NCI-H345 (cell line): ENCODE data around the gene CLK2.
A peak's percentile ranks its signal among the peaks of the same experiment; 100 is the strongest.
"Not testable (repeated sequence)": the region's sequence is repeated elsewhere in the genome, so short reads cannot be mapped to it uniquely, and the experiment has no call there.

Source experiments
- DNase-seq: peaks from one replicate; lab custom pipeline; 2025; lab: John Stamatoyannopoulos, UW

The CLK2 gene

DNA sequence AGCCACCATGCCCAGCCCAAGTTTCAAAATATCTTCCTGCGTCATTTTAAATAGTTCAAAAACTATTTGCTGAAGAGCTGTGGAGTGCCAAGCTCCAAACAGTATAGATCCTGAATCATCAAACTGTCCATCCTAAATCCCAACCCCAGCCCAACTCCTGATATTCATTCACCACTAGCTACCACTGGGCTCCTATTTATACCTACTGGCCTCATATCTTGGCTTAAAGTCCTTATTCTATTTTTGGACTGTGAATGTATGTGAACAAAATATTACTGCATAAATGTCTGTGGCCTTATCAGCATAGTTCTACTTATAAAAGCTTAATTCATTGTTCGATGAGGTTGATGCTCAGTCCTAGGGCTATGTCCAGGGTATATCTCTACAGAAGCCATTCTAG is 5.9 kb downstream of the CLK2 start:
- no peak for DNase-seq

DNA sequence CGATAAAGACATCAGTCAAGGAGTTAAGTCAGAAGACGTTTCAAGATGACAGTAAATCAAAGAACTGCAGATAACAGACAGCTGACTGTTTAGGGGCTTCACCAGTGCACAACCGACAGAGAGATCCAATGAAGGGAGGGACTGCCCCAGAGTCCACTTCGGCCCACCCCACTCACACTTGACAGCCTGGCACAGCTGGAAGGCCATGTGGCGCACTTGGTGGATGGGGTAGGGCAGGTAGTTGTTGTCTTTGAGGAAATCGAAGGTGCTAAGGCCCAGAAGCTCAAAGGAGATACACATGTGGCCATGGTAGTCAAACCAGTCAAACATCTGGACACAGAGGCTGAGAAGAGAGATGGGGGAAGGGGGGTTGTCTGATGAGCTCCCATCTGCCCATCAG is 6.8 kb downstream of the CLK2 start:
- DNase-seq: no peak

DNA sequence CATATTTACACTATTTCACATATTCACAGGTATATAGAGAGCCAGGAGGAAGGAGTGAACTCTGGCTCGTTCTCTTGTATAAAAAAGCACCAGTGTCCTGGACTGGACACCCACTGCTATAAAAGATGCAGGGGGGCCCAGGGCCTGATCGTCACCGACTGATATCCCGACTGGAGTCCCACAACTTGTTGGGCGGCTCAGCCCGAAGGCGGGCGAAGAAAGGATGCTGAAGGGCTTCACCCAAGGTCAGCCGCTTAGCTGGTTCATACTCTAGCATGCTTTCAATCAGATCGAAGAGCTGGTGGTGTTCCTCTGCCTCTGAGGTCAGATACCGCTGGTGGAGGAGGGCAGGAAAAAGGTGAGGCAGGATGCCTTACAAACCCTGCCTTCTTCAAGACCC is 10.2 kb downstream of the CLK2 start:
- DNase-seq: no peak

DNA sequence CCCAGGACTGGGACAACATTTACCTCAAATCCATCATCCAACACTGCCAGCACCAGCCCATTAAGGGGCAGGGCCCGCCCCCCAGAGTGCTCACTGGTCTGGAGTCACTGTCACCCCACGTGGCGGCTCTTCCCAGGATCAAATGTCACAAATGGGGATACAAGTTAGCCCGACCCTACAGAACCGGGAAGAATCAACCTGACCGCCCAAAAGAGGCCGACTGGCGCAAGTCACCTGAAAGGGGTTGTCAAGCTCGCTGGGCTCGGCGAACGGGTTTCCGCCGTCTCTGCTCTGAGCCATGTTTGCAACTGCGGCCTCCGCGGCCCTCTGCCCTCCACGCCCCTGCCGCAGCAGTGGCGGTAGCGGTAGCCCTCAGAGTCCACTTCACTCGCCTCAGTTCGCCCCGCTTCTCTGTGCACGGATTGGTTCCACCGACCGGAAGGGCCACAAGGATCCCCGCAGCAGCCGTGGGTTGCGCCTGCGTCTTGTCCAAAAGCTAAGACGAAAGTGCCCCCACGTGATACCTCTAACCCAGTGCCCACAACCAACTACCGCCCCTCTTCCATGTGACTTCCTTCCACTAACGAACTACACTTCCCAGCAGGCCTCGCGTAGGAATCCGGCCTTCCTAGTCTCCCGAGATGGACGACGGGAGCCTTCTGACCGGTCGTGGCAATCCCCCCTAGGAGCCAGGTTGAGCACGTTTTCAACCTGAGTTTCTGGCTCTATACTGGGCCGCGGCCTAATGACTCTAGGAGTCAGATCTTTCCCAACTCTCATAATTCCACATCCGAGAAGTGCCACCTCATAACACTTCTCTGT is 11.2 kb downstream of the CLK2 start, which contains the start of gene SCAMP3:
SCAMP3 (minus strand) TSS at position 509 of the 822 bp plus-strand sequence; CDS start at position 300, 209 bp downstream.
- peak; percentile 100 for DNase-seq

DNA sequence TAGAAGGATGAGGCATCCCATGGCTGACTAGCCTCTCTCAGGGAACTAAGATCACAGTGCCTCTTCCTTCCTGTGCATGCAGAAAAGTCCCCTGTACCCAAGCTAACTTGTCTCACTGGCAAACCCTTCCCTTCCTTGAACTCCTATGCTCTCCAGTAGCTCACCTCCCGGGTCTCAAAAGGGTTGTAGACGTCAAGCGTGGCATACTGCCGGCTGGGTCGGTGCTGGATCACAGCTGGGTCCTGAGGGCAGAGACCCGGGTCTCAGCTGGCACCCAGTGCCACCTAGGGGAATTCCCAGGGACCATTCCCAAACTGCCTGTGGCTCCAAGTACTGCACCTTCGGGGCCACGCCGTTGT is 11.8 kb downstream of the CLK2 start:
- DNase-seq: no peak

DNA sequence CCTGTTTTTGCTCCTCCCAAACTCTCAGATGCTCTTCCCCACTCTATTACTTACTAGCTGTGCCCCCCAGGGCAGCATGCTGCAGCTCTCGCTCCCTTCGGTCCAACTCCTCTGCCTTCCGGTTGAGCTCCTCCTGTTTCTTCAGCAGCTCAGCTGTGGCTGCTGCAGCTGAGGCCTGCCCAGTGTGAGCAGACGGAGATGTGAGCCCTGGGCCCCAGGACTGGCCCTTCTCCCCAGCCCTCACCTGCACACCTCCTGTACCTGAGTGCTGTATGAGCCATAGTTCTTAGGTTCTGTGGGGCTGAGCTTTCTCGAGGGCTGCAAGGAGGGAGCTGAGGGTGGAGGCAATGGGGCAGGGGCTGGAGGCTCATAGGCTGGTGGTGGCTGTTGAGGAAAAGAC is 13.0 kb downstream of the CLK2 start:
- no peak for DNase-seq

DNA sequence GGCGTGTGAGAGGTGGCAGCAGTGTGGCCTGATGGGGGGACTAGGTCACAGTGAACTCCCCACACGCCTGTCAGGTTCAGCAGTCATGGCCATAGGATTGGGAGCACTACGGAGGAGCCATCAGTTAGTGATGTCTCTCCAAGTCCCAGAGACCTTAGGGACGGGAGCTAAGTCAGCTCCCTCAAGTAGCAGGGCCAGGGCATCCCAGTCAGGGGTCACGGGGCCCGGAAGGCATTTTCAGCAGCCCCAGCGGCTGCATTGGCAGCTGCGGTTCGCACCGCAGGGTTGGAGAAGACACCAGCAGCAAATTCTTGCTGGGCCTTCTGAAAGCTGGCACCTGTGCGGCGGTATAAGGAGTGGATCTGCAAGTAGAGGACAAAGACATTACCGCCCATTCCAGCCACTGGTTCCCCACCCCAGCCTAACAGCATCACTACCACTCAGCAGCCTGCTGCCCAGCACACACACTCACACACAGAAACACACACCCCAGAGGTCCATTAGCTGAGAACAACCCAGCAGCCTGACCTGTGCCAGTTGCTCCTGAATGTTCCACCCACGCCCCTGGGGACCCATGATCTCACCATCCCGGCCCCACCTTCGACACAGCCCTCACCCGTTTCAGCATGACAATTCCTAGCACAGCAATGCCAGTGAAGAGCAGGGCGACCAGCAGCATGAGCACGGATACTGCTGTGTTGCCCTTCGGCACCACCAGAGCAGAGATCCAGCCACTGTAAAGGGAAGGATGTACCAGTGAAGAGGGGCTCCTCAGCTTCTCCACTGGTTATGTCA is 17.0 kb downstream of the CLK2 start:
- DNase-seq: no peak

DNA sequence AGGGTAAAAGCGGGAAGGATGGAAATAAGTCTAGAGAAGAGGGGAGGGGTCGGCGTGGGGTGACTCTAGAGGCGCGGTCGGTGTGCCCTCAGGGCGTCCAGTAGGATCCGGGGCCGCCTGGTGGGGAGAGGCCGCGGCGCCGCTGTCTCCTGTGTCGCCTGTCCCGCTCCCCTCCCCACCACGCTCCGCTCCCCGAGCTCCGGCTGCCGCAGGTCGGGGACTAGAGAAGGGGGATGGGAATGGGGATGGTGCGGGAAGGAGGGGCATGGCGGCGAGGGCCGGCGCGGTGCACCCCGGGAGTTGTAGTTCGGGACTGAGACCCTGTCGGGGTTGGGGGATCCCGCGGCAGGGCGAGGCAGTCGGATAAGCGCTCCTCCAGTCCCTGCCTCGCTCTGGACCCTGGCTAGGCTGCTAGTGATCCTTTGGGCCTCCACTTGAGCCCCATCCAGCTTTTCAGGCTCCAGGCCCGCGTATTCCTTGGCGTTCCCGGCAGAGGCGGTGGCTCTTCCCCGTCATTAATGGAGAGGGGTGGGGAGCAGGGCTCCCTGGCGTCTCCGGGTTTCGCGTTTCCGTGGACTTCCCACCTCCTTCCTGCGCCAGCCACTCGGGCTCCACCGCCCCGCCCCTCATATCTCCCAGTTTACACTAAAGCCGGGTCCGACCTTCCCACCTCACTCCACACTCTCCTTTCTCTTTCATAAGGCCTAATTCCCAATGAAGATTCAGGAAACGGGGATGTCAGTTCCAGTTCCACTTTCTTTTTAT is 17.9 kb downstream of the CLK2 start, which contains the start of gene ENTREP3:
ENTREP3 (minus strand) TSS at position 241 of the 765 bp plus-strand sequence. CDS start 606 bp downstream, outside the sequence.
- peak; percentile 96 for DNase-seq

DNA sequence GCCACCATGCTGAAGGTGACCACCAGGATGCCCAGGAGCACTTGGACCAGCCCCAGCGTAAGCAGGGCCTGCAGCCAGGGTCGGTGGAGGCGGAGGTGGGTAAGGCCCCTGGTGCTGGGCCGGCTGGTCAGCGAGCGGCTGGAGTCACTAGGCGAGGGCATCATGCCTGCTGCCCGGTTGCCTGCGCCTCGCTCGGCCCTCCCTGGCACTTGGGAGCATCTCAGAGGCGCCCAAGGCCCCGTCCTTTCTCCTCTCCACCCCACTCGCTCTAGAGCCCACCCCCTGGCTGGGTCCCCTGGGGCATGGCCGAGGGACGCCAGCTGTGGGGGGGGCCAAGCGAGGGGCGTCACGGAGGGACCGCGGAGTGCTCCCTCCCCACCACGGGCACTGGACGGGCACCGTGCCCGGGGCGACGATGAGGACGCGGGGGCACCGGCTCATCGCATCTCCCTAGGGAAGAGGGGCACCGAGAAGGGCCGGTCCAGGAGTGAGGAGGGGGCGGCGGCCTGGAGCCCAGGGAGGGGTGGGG is 18.5 kb downstream of the CLK2 start:
- peak; percentile 61 for DNase-seq

DNA sequence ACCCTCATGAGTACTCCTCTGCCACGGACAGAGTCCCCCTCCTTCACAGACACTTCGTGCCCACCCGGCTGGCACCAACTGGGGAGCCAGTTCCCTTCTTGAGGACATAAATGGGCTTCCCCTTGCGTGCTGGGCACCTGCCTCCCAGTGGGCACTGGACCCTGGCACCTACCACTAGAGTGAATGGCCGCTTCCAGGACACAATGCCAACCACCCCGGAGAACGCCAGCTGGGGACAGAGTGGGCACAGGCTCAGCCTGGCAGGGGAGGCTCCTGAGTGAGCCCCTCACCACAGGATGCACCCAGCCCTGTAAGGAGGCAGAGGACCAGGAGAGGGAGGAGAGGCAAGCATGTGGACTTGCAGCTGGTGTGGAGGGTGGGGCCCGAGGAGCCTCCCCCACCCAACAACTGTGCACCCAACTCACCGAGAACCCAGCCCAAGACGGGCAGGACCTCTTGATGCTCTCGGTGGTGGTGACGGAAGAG is 19.0 kb downstream of the CLK2 start:
- no peak for DNase-seq

DNA sequence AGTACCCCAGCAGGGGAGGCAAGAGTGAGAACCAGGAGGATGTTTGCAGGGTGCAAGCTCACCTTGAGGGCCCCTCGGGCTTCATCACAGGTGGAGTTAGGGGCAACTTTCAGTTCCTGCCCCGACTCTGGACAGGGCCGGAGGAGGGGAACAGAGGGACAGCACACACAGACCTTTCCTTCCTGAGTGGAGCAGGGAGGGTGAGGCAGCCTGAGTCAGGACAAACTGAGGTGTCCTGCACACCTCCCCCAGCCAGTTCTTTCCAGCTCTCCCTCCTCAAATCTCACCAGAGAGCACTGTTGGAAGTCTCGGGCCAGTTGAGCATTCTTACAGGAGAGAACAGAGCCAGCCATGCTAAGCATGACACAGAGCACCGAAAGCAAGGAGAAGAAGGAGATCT is 19.5 kb downstream of the CLK2 start:
- DNase-seq: no peak

DNA sequence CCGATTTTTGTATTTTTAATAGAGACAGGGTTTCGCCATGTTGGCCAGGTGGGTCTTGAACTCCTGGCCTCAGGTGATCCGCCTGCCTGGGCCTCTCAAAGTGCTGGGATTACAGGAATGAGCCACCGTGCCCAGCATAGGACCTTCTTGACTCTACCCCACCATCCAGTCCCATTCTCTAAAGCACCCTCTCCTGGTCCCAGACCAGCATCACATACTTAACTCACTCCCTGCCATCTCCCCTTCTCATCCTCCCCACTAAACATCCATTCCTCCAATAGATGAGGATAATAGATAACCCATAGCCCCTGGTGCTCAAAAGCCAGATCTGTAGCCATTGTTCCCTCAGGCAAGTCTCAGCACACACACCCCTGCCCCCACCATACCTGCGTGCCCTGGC is 20.1 kb downstream of the CLK2 start:
- DNase-seq: no peak

DNA sequence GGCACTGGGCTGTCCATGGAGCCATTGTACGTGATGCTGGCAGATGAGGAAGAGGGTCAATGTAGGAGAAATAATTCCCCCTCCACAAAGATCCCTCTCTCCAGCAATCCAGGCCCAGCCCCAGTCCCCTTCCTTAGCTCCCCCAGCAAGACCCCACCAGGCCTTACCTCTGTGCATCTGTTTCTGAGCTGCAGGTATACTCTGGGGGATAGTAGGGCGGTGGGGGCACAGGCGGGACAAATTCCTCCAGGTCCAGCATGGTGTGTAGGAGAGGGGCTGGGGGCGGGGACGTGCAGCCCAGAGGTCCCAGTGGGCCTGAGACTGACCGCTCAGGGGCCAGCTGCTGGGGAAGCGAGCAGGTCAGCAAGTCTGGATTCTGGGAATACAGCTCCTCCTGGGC is 21.7 kb downstream of the CLK2 start:
- DNase-seq: no peak

DNA sequence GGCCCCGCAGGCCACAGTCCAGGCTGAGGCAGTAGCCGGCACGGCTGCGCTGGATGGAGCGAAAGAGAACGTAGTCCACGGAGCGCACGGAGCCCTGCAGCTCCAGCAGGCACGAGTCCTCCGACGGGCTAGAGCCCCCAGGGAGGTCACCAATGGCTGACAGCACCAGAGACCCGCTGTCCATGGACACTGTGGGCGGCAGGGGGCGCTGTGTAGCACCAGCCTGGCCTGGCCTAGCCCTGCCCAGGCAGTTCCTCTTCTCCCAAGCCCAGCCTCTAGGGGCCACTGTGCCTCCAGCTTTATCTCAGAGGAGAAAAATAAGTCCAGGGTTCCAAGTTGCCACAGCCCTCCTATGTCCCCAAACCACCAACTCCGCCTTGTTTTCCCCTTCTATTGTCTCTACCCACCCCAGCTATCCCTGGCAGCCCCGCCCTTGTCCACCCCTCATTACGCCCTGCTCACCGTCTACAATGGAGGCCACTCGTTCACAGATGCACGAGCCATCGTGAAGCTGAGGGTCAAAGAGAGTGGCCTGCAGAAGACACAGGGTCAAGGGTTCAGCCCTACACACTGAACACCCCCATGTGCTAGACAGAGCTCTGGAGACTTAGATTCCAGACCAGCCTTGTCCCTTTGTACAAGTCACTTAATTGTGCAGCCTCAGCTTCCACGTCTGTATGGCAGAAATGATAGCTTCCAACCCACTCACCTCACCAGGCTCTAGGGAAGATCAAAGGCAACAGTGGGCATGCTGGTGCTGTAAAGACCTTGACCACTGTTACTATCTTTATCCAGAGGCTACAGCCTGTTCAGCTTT is 22.5 kb downstream of the CLK2 start:
- DNase-seq: peak; percentile 98

DNA sequence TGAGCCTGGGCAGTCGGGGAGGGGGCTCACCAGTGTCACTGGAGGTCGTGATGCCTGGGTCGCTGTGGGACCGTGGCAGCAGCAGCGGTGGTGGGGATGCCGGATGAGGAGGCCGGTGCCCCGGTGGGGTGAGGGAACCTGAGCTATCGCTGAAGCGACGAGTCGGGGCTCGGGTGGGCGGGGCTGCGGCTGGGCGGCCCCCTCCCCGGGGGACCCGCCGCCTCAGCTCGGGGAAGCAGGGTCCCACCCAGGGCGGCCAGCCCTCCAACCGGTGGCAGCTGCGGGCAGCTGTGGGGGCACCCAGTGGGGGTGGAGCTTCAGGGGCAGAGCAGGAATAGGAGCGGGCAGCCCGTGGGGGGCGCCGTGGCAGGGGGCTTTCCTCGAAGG is 23.1 kb downstream of the CLK2 start:
- DNase-seq: no peak

DNA sequence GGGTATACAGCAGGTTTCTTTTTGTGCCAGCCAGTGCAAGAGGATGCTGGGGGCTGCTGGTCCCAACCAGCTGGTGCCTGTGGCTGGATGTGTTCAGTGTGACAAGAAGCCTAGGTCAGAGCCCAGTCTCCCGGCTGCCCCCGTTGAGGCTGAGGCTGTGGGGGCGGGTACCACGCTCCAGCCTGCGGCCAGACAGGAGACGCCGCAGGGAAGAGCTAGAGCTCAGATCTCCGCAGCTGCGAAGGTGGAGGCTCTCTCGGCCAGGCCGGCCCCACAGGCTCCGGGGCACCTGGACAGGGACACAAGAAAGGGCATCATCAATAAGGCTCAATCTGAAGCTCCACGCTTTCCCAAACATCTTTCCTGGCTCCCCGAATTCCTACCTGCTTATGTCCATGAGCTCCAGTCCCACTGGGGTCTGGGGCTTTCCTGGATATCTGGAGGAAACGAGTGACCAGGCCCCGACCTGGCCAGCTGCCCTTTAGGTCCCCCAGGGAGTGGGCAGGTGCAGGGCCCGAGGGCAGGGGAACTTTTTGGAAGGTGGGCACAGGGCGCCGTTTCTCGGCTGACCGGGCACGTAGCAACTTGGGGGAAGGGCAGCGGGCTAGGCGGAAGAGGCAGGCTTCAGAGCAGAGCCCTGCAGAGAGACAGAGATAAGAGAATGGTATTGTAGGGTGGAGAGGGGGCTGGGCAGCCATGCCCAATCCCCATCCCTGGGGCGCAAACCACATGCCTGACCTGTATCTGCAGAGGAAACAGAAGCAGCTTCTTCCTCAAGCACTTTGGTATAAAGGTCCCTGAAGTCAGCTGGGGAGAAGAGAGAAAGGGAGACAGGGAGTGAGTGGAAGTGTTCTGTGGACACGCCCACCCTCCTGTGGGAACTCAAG is 25.4 kb downstream of the CLK2 start:
- no peak for DNase-seq

DNA sequence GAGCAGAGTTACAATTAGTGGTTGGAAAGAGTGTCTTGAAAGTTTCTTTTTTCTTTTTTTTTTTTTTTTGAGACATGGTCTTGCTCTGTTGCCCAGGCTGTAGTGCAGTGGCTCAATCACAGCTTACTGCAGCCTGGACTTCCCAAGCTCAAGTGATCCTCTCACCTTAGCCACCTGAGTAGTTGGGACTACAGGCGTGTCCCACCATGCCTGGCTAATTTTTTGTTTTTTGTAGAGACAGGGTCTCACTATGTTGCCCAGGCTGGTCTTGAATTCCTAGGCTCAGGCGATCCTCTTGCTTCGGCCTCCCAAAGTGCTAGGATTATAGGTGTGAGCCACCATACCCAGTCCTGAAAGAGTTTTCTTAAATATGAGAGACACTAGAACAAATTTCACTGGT is 26.5 kb downstream of the CLK2 start:
- not testable (repeated sequence) for DNase-seq

DNA sequence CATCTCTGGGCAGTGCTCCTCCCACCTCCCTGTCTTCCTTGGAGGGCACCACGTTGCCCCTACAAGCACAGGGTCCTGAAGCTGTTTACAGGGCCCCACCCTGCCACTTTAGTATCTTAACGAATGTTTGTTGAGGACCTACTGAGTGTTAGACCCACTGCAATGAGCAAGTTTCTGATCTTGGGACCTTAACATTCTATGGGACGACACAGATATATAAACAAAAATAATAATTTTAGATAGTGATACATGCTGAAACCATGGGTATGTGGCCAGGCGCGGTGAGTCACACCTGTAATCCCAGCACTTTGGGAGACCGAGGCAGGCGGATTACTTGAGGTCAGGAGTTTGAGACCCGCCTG is 28.2 kb downstream of the CLK2 start:
- no peak for DNase-seq

DNA sequence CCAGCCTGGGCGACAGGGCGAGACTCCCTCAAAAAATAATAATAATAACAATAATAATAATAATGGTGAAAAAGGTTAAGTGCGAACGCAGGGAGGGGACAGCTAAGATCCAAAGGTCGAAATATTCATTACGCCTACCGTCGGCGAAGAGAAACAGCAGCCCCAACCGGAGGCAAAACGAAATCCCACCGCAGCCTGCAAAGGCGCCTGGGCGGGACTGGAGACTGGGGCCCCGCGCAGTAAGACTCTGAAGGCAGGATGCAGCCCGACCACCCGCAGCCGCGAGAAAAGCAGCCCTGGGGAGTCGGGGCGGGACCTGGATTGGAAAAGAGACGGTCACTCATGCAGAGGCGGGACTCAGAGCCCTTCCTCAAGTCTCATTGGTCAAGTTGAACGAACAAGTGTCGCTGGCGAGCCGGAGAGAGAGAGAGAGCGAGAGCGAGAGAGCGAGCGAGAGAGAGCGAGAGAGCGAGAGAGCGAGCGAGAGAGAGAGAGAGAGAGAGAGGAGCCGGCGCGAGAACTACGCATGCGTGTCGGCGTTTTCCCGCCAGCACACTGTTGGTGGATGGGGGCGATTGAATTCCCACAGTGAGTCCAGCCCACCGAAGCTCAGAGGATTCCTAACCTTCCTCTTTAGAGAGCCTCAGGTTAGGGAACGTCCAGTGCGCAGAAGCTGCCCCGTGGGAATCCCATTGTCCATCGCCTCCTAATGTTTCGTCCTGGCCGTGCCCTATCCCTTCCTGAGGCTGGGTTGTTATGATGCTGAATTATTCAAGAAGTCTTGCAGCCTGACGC is 28.7 kb downstream of the CLK2 start:
- DNase-seq: peak; percentile 100
